ENCODE data around the gene TOPAZ1.
"Not testable (repeated sequence)": the region's sequence is repeated elsewhere in the genome, so short reads cannot be mapped to it uniquely, and the experiment has no call there.

The TOPAZ1 gene

DNA sequence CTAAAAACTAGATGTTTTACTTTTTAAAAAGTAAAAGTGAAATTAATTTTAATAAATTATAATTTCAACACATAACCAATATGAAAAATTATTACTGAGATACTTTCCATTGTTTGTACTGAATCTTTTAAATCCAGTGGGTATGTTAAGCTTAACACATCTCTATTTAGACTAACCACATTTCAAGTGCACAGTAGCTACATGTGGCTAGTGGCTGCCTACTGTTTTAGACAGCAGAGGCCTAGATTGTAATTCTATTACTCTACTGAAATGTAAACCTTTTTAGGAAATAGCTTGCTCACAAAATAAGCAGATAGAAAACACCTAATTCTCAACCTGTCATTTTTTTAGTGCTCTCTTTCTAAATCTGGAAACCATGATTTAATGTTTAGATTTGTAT is 101.7 kb downstream of the TOPAZ1 start:
- DNase-seq (ENCODE audit: extremely low read depth, low read depth) = no peak
- TF ChIP-seq, protein P1, sequence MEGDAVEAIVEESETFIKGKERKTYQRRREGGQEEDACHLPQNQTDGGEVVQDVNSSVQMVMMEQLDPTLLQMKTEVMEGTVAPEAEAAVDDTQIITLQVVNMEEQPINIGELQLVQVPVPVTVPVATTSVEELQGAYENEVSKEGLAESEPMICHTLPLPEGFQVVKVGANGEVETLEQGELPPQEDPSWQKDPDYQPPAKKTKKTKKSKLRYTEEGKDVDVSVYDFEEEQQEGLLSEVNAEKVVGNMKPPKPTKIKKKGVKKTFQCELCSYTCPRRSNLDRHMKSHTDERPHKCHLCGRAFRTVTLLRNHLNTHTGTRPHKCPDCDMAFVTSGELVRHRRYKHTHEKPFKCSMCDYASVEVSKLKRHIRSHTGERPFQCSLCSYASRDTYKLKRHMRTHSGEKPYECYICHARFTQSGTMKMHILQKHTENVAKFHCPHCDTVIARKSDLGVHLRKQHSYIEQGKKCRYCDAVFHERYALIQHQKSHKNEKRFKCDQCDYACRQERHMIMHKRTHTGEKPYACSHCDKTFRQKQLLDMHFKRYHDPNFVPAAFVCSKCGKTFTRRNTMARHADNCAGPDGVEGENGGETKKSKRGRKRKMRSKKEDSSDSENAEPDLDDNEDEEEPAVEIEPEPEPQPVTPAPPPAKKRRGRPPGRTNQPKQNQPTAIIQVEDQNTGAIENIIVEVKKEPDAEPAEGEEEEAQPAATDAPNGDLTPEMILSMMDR (IDR thresholded peaks at IDR 0.05; ENCODE audit: low read depth, low read length, missing control alignments) = no peak
- H3K4me3 ChIP-seq (replicated peaks; ENCODE audit: low read depth, low read length) = no peak overlapping the region

DNA sequence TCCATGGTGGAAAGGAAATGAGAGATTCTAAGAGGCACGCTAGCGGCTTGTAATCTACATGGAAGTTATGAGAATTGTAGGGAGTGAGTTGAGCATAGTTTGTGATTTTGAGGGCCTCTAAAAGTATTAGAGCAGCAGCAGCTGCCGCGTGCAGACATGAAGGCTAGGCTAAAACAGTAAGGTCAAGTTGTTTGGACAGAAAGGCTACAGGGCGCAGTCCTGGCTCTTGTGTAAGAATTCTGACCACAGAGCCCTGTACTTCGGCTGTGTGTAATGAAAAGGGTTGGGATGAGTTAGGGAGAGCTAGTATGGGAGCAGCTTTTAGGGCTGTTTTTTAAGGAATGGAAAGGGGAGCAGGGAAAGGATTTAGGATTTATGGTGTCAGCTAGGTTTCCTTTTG is 104.9 kb downstream of the TOPAZ1 start:
- not testable (repeated sequence) for H3K4me3 ChIP-seq (replicated peaks; ENCODE audit: low read depth, low read length)

GRCh38 chr3:44348993-44349392 is 107.3 kb downstream of the TOPAZ1 start:
- DNase-seq (ENCODE audit: extremely low read depth, low read depth) = no peak
- TF ChIP-seq, protein P1 (IDR thresholded peaks at IDR 0.05; ENCODE audit: low read depth, low read length, missing control alignments) = no peak
- H3K4me3 ChIP-seq (replicated peaks; ENCODE audit: low read depth, low read length) = no peak overlapping the region

More for the DNA sequence above, 104.9 kb downstream of the TOPAZ1 start:
- DNase-seq (ENCODE audit: extremely low read depth, low read depth) = not testable (repeated sequence)

- no peak for DNase-seq (ENCODE audit: extremely low read depth, low read depth)
- H3K4me3 ChIP-seq (replicated peaks; ENCODE audit: low read depth, low read length) = no peak overlapping the region
- TF ChIP-seq, protein P1 (IDR thresholded peaks at IDR 0.05; ENCODE audit: low read depth, low read length, missing control alignments) = no peak
Observed at GRCh38 chr3:44353355-44353924, 111.8 kb downstream of the TOPAZ1 start.

DNA sequence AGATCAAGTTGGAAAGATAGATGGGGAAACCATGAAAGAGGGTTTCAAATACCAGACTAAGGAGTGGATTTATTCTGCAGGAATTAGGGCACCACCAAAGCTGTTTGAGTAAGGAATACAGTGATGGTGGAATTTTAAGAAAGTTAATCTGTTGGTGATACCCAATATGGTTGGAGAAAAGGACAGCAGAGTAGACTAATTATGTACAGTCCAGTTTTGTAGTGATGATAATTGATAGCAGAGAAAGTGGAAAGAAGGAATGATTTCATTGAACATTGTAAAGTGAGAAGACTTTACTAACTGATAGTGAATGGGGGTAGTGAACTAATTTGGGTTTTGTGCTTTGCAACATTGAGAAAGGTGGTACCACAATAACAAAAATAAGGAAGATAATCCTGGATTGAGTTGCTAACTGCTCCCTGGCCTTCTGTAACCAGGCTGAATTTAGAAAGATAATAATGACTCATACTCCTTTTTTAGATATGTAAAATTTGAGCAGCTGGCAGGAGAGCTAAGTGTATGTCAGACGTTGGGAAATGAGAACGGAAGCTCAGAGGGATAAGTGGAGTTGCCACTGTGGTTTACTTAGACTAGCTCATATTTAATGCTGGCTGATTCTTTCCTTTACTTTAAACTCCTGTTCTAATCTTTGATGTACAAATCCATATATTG is 113.8 kb downstream of the TOPAZ1 start:
- TF ChIP-seq, protein P1 (IDR thresholded peaks at IDR 0.05; ENCODE audit: low read depth, low read length, missing control alignments) = no peak
- peak; percentile 41 for DNase-seq (ENCODE audit: extremely low read depth, low read depth)
- no peak overlapping the region for H3K4me3 ChIP-seq (replicated peaks; ENCODE audit: low read depth, low read length)

- H3K4me3 ChIP-seq (replicated peaks; ENCODE audit: low read depth, low read length) = no peak overlapping the region
- no peak for DNase-seq (ENCODE audit: extremely low read depth, low read depth)
- TF ChIP-seq, protein P1 (IDR thresholded peaks at IDR 0.05; ENCODE audit: low read depth, low read length, missing control alignments) = no peak
Observed at GRCh38 chr3:44359146-44359751, 117.6 kb downstream of the TOPAZ1 start.

GRCh38 chr3:44363591-44363990 is 121.9 kb downstream of the TOPAZ1 start:
- no peak overlapping the region for H3K4me3 ChIP-seq (replicated peaks; ENCODE audit: low read depth, low read length)
- no peak for DNase-seq (ENCODE audit: extremely low read depth, low read depth)
- TF ChIP-seq, protein P1 (IDR thresholded peaks at IDR 0.05; ENCODE audit: low read depth, low read length, missing control alignments) = no peak
